Ishikawa (cell line): ENCODE data around the gene ARSK.

Source experiments
- CEBPB ChIP-seq: IDR thresholded peaks from 2 replicates; pipeline ENCODE4 v1.6.1; 2012
- CREB1 ChIP-seq: IDR thresholded peaks from 2 replicates; pipeline ENCODE4 v1.6.1; 2012; ENCODE audit warnings: low read depth
- EGR1 ChIP-seq: IDR thresholded peaks from 2 replicates; pipeline ENCODE4 v1.6.1; 2012
- EP300 ChIP-seq: IDR thresholded peaks from 2 replicates; pipeline ENCODE4 v1.6.1; 2012; ENCODE audit warnings: borderline replicate concordance
- FOXM1 ChIP-seq: IDR thresholded peaks from 2 replicates; pipeline ENCODE4 v1.6.1; 2012; ENCODE audit warnings: low read depth, borderline replicate concordance
- NFIC ChIP-seq: IDR thresholded peaks from 2 replicates; pipeline ENCODE4 v1.6.1; 2012
- RAD21 ChIP-seq: IDR thresholded peaks from 2 replicates; pipeline ENCODE4 v1.6.1; 2012; ENCODE audit warnings: low read depth
- TAF1 ChIP-seq: IDR thresholded peaks from 2 replicates; pipeline ENCODE4 v1.6.1; 2012; ENCODE audit warnings: low read depth, mild to moderate bottlenecking
- TCF12 ChIP-seq: IDR thresholded peaks from 2 replicates; pipeline ENCODE4 v1.6.1; 2012; ENCODE audit warnings: low read depth
- TEAD4 ChIP-seq: IDR thresholded peaks from 2 replicates; pipeline ENCODE4 v1.6.1; 2012
- YY1 ChIP-seq: IDR thresholded peaks from 2 replicates; pipeline ENCODE4 v1.6.1; 2012; ENCODE audit warnings: low read depth
- ZBTB7A ChIP-seq: IDR thresholded peaks from 2 replicates; pipeline ENCODE4 v1.6.1; 2012; ENCODE audit warnings: low read depth
- TF ChIP-seq, protein P1 (sequence below): IDR thresholded peaks from 2 replicates; pipeline ENCODE4 v1.6.1; 2012
- TF ChIP-seq, protein P2 (sequence below): IDR thresholded peaks from 2 replicates; pipeline ENCODE4 v1.6.1; 2012
- TF ChIP-seq, protein P3 (sequence below): IDR thresholded peaks from 2 replicates; pipeline ENCODE4 v1.6.1; 2012; ENCODE audit warnings: low read depth, mild to moderate bottlenecking

Gene ARSK

DNA sequence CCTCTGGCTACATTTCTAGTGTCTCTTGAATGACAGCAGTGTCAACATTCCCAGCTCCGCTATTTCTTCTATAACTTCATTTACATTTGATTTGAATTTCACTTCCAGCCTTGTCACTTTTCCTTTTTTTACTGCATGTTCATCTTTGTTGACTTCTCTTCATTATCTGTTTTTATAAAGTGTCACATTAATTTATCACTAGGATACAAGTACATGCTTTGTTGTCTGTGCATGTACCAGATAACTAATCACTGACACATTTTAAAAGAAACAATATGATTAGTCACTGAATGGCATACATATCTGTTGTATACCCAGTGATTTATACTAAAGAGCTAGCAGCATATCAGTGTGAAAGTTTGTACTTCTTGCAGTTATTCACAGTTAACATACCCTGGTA is 29.1 kb downstream of the ARSK start:
- TF ChIP-seq TAF1 (no peak), TEAD4 (no peak), TCF12 (no peak), RAD21 (no peak), FOXM1 (no peak), CREB1 (no peak), CEBPB (no peak), NFIC (no peak), EGR1 (no peak), YY1 (no peak), EP300 (no peak), ZBTB7A (no peak)
- TF ChIP-seq, protein P1, sequence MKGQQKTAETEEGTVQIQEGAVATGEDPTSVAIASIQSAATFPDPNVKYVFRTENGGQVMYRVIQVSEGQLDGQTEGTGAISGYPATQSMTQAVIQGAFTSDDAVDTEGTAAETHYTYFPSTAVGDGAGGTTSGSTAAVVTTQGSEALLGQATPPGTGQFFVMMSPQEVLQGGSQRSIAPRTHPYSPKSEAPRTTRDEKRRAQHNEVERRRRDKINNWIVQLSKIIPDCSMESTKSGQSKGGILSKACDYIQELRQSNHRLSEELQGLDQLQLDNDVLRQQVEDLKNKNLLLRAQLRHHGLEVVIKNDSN, result no peak
- TF ChIP-seq, protein P2, sequence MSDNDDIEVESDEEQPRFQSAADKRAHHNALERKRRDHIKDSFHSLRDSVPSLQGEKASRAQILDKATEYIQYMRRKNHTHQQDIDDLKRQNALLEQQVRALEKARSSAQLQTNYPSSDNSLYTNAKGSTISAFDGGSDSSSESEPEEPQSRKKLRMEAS, result no peak
- TF ChIP-seq, protein P3, sequence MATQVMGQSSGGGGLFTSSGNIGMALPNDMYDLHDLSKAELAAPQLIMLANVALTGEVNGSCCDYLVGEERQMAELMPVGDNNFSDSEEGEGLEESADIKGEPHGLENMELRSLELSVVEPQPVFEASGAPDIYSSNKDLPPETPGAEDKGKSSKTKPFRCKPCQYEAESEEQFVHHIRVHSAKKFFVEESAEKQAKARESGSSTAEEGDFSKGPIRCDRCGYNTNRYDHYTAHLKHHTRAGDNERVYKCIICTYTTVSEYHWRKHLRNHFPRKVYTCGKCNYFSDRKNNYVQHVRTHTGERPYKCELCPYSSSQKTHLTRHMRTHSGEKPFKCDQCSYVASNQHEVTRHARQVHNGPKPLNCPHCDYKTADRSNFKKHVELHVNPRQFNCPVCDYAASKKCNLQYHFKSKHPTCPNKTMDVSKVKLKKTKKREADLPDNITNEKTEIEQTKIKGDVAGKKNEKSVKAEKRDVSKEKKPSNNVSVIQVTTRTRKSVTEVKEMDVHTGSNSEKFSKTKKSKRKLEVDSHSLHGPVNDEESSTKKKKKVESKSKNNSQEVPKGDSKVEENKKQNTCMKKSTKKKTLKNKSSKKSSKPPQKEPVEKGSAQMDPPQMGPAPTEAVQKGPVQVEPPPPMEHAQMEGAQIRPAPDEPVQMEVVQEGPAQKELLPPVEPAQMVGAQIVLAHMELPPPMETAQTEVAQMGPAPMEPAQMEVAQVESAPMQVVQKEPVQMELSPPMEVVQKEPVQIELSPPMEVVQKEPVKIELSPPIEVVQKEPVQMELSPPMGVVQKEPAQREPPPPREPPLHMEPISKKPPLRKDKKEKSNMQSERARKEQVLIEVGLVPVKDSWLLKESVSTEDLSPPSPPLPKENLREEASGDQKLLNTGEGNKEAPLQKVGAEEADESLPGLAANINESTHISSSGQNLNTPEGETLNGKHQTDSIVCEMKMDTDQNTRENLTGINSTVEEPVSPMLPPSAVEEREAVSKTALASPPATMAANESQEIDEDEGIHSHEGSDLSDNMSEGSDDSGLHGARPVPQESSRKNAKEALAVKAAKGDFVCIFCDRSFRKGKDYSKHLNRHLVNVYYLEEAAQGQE, result no peak

DNA sequence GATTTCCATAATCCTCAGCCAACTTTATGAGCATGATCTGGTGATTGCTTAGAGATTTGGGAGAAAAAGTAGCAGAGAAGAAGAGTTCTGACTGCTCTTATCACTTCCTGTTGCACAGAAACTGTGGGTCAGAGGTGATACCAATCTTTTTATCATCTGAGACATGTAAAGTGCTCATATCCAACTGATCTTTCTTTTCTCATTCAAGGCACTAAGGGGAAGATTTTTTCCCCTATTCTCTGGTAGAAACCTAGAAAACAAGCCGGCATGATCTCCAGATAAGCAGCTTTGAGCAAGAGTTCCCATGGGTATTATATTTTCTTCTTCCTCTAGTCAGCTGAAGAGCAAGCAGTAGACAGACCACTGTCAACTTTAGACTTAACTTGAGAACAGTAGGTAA is 36.0 kb downstream of the ARSK start:
- TF ChIP-seq CEBPB (no peak), RAD21 (no peak), ZBTB7A (no peak), CREB1 (no peak), TCF12 (no peak), EGR1 (no peak), EP300 (no peak), TAF1 (no peak), NFIC (no peak), FOXM1 (no peak), YY1 (no peak), TEAD4 (no peak)
- TF ChIP-seq, protein P1, result no peak
- TF ChIP-seq, protein P3, result no peak
- TF ChIP-seq, protein P2, result no peak

DNA sequence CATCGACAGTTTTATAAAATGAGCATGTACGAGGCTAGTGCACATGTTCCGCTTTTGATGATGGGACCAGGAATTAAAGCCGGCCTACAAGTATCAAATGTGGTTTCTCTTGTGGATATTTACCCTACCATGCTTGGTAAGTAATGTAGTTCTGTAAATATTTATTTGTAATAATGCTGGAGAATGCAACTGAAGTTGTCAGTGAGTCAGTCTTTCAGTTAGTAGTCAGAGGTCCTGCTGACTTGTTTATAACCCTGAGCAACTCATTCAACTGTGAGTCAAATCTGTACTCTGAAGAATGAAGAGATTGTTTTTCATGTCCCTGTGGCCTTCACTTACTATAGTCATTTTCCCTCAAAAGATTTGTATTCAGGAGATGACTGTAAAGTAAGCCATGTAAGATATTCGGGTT is 36.6 kb downstream of the ARSK start:
- TF ChIP-seq, protein P2, result no peak
- TF ChIP-seq, protein P1, result no peak

DNA sequence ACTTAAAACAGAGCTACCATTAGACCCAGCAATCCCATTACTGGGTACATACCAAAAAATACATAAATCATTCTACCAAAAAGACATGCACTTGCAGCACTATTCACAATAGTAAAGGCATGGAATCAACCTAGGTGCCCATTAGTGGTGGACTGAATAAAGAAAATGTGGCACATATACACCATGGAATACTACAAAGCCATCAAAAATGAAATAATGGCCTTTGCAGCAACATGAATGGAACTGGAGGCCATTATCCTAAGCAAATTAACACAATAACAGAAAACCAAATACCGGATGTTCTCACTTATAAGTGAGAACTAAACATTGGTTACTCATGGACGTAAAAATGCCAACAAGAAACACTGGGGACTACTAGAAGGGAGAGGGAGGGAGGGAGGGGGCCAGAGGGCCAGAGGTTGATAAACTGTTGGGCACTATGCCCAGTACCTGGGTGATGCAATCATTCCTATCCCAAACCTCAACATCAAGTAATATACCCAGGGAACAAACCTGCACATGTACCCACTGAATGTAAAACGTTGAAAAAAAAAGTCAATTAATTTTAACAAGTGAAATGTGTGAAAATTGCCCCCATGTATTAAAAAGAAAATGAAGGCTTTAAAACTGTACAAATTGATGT is 40.5 kb downstream of the ARSK start:
- TF ChIP-seq, protein P1, result no peak
- no peak for TF ChIP-seq EGR1
- TF ChIP-seq TAF1, result no peak
- TF ChIP-seq, protein P3, result no peak
